Mesodermal cell (in vitro differentiated cells): Measurements from ENCODE around the gene CBX1. TPM values are rescaled to one million over a fixed set of nuclear protein-coding genes. Genes with fewer than 3 reads are reported as not detected.
A peak's percentile ranks its signal among the peaks of the same experiment; 100 is the strongest.

ENCODE experiments used
- H3K27ac ChIP-seq: 2 replicates; pipeline ENCODE4 v1.7.0; 2013; ENCODE audit warnings: mild to moderate bottlenecking, low read depth, low read length, moderate library complexity; ENCODE audit not compliant: severe bottlenecking
- H3K36me3 ChIP-seq: 2 replicates; pipeline ENCODE4 v1.7.1; 2013; ENCODE audit warnings: mild to moderate bottlenecking, low read length, moderate library complexity; ENCODE audit not compliant: control insufficient read depth, insufficient read depth
- H3K4me1 ChIP-seq: one replicate; pipeline ENCODE4 v1.7.1; 2013; ENCODE audit warnings: mild to moderate bottlenecking, low read length; ENCODE audit not compliant: insufficient read depth, control insufficient read depth, poor library complexity, severe bottlenecking
- H3K4me3 ChIP-seq: 2 replicates; pipeline ENCODE4 v1.7.0; 2013; ENCODE audit warnings: low read length, control low read depth, mild to moderate bottlenecking; ENCODE audit not compliant: insufficient read depth, poor library complexity, severe bottlenecking; ENCODE audit errors: extremely low read depth
- H3K9me3 ChIP-seq: 2 replicates; pipeline ENCODE4 v1.7.1; 2013; ENCODE audit warnings: mild to moderate bottlenecking, low read length, moderate library complexity; ENCODE audit not compliant: control insufficient read depth
- WGBS, 2 experiments: methylation state at CpG; one replicate each; pipeline ENCODE4 v1.1.5; 2013; ENCODE audit warnings: missing lambda C conversion rate in 2 of 2; ENCODE audit not compliant: insufficient coverage in 2 of 2; 5-methylcytosine and 5-hydroxymethylcytosine counted together
- polyA plus RNA-seq, 2 experiments: library from polyadenylated mRNA; stranded (reverse); fragments of 50-300 nt; gene quantifications; one replicate each; pipeline ENCODE4 v1.2.3, GENCODE V29; 2013

Gene CBX1
- 146 TPM for polyA plus RNA-seq (2013, experiment 1 of 2)
- polyA plus RNA-seq (2013, experiment 2 of 2): 152 TPM

- 0% methylated on average over 47 to 75 of the region's 79 CpGs for WGBS, 2 experiments
- Histone ChIP-seq H3K36me3 (peaks cover 19% of the 10 kb centered on the region), H3K4me1 (no peaks in the 10 kb centered on the region), H3K4me3 (peak within 1 kb of the TSS; percentile 89), H3K27ac (peak within 1 kb of the TSS; percentile 95), H3K9me3 (no peaks in the 10 kb centered on the region)
These were observed at the start of gene CBX1 for GRCh38 chr17:48101012-48101720. Gene CBX1, minus strand, starts transcription at chr17:48101478. Its CDS starts 24,474 bp downstream, at chr17:48077004.

GRCh38 chr17:48150597-48151001 is 49.3 kb upstream of the CBX1 start:
- Histone ChIP-seq H3K4me1 (no peaks in the 10 kb centered on the region), H3K4me3 (no peak overlapping the region), H3K9me3 (no peaks in the 10 kb centered on the region), H3K36me3 (no peaks in the 10 kb centered on the region), H3K27ac (no peak overlapping the region)
- WGBS, 2 experiments: 66 to 86% methylated on average over 7 to 8 of the region's 11 CpGs

GRCh38 chr17:48149787-48150463 is 48.6 kb upstream of the CBX1 start:
- Histone ChIP-seq H3K4me3 (no peak overlapping the region), H3K9me3 (no peaks in the 10 kb centered on the region), H3K27ac (no peak overlapping the region), H3K36me3 (no peaks in the 10 kb centered on the region), H3K4me1 (no peaks in the 10 kb centered on the region)
- no CpG with 5 or more reads among the region's 4 CpGs for WGBS, 2 experiments

GRCh38 chr17:48148854-48149786 is 47.8 kb upstream of the CBX1 start:
- WGBS, 2 experiments: 47 to 61% methylated on average over 7 to 9 of the region's 16 CpGs
- Histone ChIP-seq H3K27ac (no peak overlapping the region), H3K4me1 (no peaks in the 10 kb centered on the region), H3K4me3 (no peak overlapping the region), H3K36me3 (no peaks in the 10 kb centered on the region), H3K9me3 (no peaks in the 10 kb centered on the region)

GRCh38 chr17:48148029-48148770 is 46.9 kb upstream of the CBX1 start:
- 96 to 97% methylated on average over 10 to 11 of the region's 14 CpGs for WGBS, 2 experiments
- Histone ChIP-seq H3K9me3 (no peaks in the 10 kb centered on the region), H3K36me3 (no peaks in the 10 kb centered on the region), H3K27ac (no peak overlapping the region), H3K4me3 (no peak overlapping the region), H3K4me1 (no peaks in the 10 kb centered on the region)

- H3K4me1 ChIP-seq: peaks cover 3% of the 10 kb centered on the region
- H3K36me3 ChIP-seq: no peaks in the 10 kb centered on the region
- no peaks in the 10 kb centered on the region for H3K9me3 ChIP-seq
- no peak overlapping the region for H3K27ac ChIP-seq
- 89 to 100% methylated on average over 1 of the region's 3 CpGs for WGBS, 2 experiments
- H3K4me3 ChIP-seq: no peak overlapping the region
These were observed 43.9 kb upstream of the CBX1 start for GRCh38 chr17:48144976-48145798.

- Histone ChIP-seq H3K9me3 (no peaks in the 10 kb centered on the region), H3K36me3 (no peaks in the 10 kb centered on the region), H3K4me1 (peaks cover 6% of the 10 kb centered on the region), H3K4me3 (no peak overlapping the region), H3K27ac (no peak overlapping the region)
- WGBS, 2 experiments: 60% methylated on average over 1 of the region's 8 CpGs; no CpG with 5 or more reads in 1 of the 2 experiments
These were observed 43.0 kb upstream of the CBX1 start for GRCh38 chr17:48144231-48144630.

GRCh38 chr17:48143629-48144028 is 42.4 kb upstream of the CBX1 start:
- peaks cover 6% of the 10 kb centered on the region for H3K4me1 ChIP-seq
- 59 to 65% methylated on average over 4 of the region's 6 CpGs for WGBS, 2 experiments
- no peak overlapping the region for H3K4me3 ChIP-seq

GRCh38 chr17:48139944-48140343 is 38.7 kb upstream of the CBX1 start:
- H3K27ac ChIP-seq: peak overlapping the region; percentile 57
- H3K4me1 ChIP-seq: peaks cover 6% of the 10 kb centered on the region
- no peak overlapping the region for H3K4me3 ChIP-seq
- WGBS, 2 experiments: 79 to 86% methylated on average over 2 of the region's 2 CpGs
- H3K9me3 ChIP-seq: no peaks in the 10 kb centered on the region
- no peaks in the 10 kb centered on the region for H3K36me3 ChIP-seq

More at GRCh38 chr17:48143629-48144028, 42.4 kb upstream of the CBX1 start:
- H3K36me3 ChIP-seq: no peaks in the 10 kb centered on the region
- no peak overlapping the region for H3K27ac ChIP-seq
- H3K9me3 ChIP-seq: no peaks in the 10 kb centered on the region
